Right forelimb (tissue), 1 donor: Measurements from ENCODE around the gene PHF21A.

ENCODE experiments used
- DNase-seq: peaks from one replicate; pipeline ENCODE4 v3.0.0-alpha.2; 2018

PHF21A gene

GRCh38 chr11:46072172-46072964, 48.9 kb downstream of the PHF21A start:
- no peak for DNase-seq

GRCh38 chr11:46071091-46071490, 50.2 kb downstream of the PHF21A start:
- no peak for DNase-seq

DNA sequence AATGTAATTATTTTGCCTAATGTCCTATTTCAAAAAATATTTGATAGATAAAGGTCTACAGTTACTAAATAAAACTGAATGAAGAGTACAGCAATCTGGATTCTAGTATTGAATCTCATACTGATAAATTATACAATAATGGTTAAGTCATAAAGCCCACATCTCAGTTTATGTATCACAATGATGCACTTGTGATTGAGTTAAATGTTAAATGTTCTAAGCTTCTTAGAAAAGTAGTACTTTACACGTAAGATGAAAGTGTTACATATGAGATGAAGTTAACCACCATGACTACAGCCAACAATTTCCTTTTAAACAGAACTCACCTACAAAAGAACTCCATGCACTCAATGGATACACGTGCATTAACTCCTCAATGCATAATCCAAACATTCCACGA, 51.7 kb downstream of the PHF21A start:
- DNase-seq = no peak

GRCh38 chr11:46066335-46066734, 54.9 kb downstream of the PHF21A start:
- no peak for DNase-seq

DNA sequence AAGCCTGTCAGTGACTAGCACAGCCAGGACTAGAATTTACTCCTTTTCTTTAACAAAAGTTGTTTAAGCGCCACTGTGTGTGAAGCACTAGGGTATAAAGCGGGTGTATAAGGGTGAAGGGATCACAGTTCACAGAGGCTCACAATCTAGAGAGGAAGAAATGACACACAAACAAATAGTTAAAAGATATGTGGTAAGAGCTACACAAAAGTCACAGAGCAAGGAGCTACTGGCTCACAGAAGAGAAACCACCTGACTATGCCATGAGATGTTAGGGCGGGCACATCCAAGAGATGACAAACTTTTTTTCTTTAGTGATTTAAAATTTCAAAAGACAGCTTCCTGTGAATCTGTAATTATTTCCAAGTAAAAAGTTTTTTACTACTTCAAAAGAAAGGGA, 55.6 kb downstream of the PHF21A start:
- DNase-seq = no peak

DNA sequence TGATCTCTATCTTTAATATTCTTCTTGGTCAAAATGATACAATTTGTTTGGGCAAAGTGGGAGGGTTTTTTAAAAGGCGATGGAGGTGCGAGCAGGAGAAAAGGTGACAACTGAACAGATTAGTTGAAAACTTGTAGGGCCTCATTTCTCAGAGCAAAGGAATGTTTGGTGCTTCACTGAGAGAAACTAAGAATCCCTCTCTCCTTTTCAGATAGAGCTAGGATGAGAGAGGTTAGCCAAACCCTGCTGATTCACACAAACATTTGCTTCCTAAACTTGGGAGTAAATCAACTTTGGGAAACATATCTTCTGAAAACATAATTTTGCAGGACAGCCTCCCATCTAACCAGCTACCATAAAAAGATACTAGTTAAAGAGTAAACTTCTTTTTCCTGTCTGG, 57.0 kb downstream of the PHF21A start:
- DNase-seq = no peak

- no peak for DNase-seq
Measured at GRCh38 chr11:46063138-46063537, 58.1 kb downstream of the PHF21A start.

- no peak for DNase-seq
Measured at GRCh38 chr11:46060013-46060412, 61.2 kb downstream of the PHF21A start.

DNA sequence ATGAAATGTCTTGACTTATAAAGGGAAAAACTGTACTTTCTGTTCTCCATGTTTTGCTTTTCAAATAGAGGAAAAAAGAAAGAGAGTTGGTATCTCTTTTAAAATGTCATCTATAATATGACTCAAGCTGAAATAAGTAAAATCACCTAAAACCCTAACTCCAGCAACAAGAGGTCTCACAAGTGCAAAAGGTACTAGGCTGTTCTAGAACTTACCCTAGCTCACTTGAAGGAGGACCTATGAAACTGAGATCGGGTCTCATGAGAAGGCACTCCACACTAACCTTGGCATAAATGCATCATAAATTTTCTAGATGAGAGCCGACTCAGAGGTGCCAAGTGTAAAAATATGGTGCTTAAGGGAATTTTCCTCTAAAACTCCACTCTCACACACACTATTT, 63.8 kb downstream of the PHF21A start:
- DNase-seq = no peak

- no peak for DNase-seq
Measured at GRCh38 chr11:46055371-46055770, 65.9 kb downstream of the PHF21A start.

GRCh38 chr11:46051102-46051501, 70.2 kb downstream of the PHF21A start:
- DNase-seq = no peak

- no peak for DNase-seq
Measured at GRCh38 chr11:46050662-46051061, 70.6 kb downstream of the PHF21A start.

DNA sequence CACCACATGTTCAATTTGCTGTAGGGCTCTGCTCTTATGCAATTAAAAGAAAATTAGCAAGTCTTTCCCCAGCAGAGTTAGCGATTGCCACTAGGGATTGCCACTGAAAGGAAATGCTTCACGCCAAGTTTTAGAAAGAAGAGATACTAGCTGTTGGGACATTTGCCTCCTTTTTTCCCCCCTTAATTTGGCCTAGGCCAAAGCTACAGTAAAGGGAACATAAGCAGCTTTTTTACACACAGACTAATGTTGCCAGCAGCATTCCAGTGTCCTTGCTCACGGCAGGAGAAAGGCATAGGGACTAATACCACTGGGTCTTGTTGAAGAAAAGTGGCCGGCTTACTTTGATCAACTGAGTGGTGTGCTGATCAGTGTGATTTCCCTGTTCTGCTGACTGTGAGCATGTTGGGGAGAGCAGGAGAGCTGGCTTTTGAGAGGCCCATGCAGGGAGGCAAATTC, 71.2 kb downstream of the PHF21A start:
- DNase-seq = peak; percentile 48

DNA sequence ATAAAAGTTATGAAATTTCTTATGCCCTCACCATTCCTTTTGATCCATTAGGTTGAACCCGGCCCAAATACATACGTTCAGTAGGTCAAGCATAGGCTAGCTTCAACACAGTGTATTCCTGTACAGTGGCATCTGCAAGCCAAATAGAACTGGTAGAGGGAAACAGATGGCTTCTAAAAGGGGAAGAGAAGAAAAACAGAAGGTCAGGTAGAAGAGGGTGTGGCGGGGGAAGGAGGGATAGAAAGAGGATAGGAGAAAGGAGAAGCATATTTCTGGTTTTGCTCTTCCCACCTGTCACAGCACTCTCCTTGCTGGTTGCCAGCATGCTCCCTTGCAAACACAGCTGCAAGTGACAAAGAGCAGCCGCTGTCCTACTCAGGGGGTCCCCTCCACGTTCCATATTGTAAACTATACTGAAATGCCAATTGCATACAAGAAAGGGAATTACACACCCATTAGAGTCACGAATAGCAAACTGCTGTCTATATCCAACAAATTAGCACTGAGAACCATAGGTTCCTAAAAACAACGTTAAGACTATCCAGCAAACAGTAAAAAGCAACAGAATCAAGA, 71.8 kb downstream of the PHF21A start:
- DNase-seq = no peak

DNA sequence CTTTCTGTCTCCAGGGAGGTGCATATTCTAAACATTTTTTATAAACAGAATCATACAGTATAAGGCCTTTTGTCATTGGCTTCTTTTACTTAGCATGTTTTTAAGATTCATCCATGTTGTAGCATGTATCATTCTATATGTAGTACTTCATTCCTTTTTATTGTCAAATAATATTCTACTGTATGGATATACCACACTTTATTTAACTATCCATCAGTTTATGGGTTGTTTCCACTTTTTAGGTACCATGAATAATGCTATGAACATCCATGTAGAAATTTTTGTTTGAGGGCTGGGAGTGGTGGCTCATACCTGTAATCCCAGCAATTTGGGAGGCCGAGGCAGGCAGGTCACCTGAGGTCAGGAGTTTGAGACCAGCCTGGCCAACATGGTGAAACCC, 73.1 kb downstream of the PHF21A start:
- no peak for DNase-seq

DNA sequence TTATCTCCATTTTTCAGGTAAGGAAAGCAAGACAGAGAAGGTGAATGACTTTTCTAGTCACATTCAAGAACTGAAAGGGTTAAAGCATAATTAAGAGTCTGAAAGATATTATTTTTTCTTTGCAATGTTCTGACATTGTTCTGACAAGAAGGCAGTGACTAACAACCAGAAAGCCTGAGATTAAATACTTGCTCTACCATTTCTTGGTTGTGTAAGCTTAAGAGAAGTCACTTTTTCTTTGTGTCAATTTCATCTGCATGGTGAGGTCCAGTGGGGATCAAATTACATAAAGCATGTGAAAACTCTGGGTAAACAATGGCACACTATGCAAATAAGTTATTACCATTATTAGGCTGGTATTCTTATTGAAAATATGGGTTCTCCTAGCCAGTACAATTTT, 73.7 kb downstream of the PHF21A start:
- DNase-seq = no peak

DNA sequence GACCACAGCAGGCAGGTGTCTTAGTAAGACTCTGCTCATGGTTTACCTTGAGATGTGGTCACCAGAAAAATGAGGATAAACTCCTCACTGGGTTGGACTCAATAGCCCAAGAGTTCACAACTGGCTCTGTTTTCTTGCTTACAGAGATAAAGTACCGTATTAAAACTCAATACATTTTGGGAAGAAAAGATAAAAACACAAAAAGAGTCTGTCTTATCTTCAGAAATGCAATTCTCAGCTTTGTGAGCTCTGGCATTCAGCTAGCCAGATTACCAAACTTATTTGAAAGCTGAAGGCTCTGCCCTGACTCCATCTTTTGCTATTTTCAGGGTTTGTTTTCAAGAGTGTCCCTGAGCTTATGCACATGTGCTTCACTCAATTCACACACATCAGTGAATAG, 75.4 kb downstream of the PHF21A start:
- no peak for DNase-seq

- no peak for DNase-seq
Measured at GRCh38 chr11:46044601-46045000, 76.7 kb downstream of the PHF21A start.

GRCh38 chr11:46039990-46040389, 81.3 kb downstream of the PHF21A start:
- no peak for DNase-seq

GRCh38 chr11:46038529-46038928, 82.7 kb downstream of the PHF21A start:
- DNase-seq = no peak

GRCh38 chr11:46036969-46037368, 84.3 kb downstream of the PHF21A start:
- DNase-seq = no peak

GRCh38 chr11:46036009-46036408, 85.2 kb downstream of the PHF21A start:
- DNase-seq = no peak

DNA sequence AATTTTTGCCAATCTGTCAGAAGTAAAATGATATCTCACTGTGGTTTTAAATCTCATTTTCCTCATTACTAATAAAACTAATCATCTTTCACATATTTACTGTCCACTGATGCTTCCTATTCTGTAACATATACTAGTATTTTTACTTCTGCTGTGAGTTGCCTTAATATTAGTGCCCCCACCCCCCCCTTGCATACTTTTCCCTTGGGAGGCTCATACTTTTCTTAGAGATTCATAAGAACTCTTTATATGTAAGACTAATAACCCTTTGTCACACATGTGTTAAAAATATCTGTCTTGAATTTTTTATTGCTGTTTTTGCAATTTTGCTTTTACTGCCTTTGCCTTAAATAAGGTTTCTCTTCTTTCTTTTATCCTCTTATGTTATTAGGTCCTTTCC, 87.2 kb downstream of the PHF21A start:
- DNase-seq = no peak

- DNase-seq = no peak
Measured at GRCh38 chr11:46026606-46027293, 94.5 kb downstream of the PHF21A start.
